Osteoblast (primary cell): ENCODE measurements around the gene RNF138. TPM values are rescaled to one million over a fixed set of nuclear protein-coding genes. Genes with fewer than 3 reads are reported as not detected.

Experiments
- DNase-seq: peaks from one replicate; pipeline ENCODE4 v3.0.0; 2011; ENCODE audit warnings: low spot score, mixed read lengths; ENCODE audit not compliant: insufficient read length; ENCODE audit errors: missing footprints
- H2AFZ ChIP-seq: 2 replicates; pipeline ENCODE4 v1.6.0; 2011; ENCODE audit warnings: mild to moderate bottlenecking, low read length
- H3K27ac ChIP-seq: 2 replicates; pipeline ENCODE4 v1.5.1; 2011; ENCODE audit warnings: mild to moderate bottlenecking, low read depth, low read length, moderate library complexity
- H3K27me3 ChIP-seq: 2 replicates; pipeline ENCODE4 v1.6.0; 2012; ENCODE audit warnings: mild to moderate bottlenecking, control low read depth, inconsistent platforms, low read length, moderate library complexity; ENCODE audit not compliant: insufficient read depth
- H3K36me3 ChIP-seq: 2 replicates; pipeline ENCODE4 v1.5.1; 2011; ENCODE audit warnings: mild to moderate bottlenecking, low read length, control low read depth, moderate library complexity; ENCODE audit not compliant: insufficient read depth
- H3K4me1 ChIP-seq: 2 replicates; pipeline ENCODE4 v1.5.1; 2011; ENCODE audit warnings: mild to moderate bottlenecking, low read length, control low read depth, moderate library complexity; ENCODE audit not compliant: insufficient read depth
- H3K4me2 ChIP-seq: 2 replicates; pipeline ENCODE4 v1.6.0; 2011; ENCODE audit warnings: mild to moderate bottlenecking, low read length; ENCODE audit not compliant: insufficient read depth
- H3K4me3 ChIP-seq: fragments of 200-600 bp; sonication (generic); 3 replicates; pipeline ENCODE4 v1.5.1; 2012; ENCODE audit warnings: mild to moderate bottlenecking, low read length, inconsistent platforms; ENCODE audit not compliant: insufficient read depth
- H3K79me2 ChIP-seq: 2 replicates; pipeline ENCODE4 v1.6.0; 2012; ENCODE audit warnings: mild to moderate bottlenecking, low read length, control low read depth, inconsistent platforms; ENCODE audit not compliant: insufficient read depth
- H3K9me3 ChIP-seq: 2 replicates; pipeline ENCODE4 v1.5.1; 2011; ENCODE audit warnings: low read depth, low read length, control low read depth
- H4K20me1 ChIP-seq: 2 replicates; pipeline ENCODE4 v1.6.0; 2012; ENCODE audit warnings: mild to moderate bottlenecking, low read length, control low read depth; ENCODE audit not compliant: insufficient read depth
- total RNA-seq: library from RNA; depleted of rRNA; stranded (reverse); fragments of >200 nt; gene quantifications from 2 replicates; pipeline ENCODE4 v1.2.3, GENCODE V29; 2012
- TF ChIP-seq, protein P1 (sequence below): IDR thresholded peaks from 2 replicates; pipeline ENCODE4 v1.5.1; 2011; ENCODE audit warnings: mild to moderate bottlenecking, low read depth, low read length, moderate library complexity; ENCODE audit errors: extremely low read depth

Gene RNF138
- total RNA-seq, 1 donor, result 21.4 TPM

DNA sequence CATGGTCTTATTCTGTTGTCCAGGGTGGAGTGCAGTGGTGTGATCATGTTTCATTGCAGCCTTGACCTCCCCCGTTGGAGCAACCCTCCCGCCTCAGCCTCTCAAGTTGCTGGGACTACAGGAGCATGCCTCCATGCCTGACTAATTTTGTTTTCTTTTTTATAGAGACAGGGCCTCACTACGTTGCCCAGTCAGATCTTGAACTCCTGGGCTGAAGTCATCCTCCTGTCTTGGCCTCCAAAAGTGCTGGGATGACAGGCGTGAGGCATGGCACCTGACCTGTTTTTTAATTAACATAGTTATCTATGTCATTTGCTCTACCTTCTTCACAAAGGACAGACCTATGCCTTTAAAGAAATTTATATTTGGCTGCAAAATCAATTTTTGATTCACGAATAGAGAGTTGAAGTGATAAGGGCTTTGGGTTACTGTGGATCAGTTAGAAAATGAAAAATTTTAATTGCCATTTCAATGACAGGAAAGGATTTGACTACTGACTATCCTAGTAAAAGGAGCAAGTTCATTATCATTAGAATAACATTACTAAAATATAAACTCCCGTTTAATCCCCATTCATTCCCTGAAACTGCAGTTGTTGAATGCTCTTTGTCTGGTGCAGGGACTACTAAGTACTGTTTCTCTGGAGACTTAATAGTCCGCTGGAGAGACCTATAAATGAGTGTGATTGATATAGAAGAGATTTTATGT, 3.7 kb downstream of the RNF138 start:
- Histone ChIP-seq H3K4me1 (peaks cover 11% of the 10 kb centered on the region), H3K79me2 (peaks cover 69% of the 10 kb centered on the region), H3K36me3 (peaks cover 5% of the 10 kb centered on the region), H3K4me3 (no peak overlapping the region), H4K20me1 (peaks cover 27% of the 10 kb centered on the region), H3K4me2 (no peak overlapping the region), H2AFZ (no peak overlapping the region), H3K27me3 (no peaks in the 10 kb centered on the region), H3K9me3 (no peaks in the 10 kb centered on the region), H3K27ac (no peak overlapping the region)
- DNase-seq, result no peak
- TF ChIP-seq, protein P1, sequence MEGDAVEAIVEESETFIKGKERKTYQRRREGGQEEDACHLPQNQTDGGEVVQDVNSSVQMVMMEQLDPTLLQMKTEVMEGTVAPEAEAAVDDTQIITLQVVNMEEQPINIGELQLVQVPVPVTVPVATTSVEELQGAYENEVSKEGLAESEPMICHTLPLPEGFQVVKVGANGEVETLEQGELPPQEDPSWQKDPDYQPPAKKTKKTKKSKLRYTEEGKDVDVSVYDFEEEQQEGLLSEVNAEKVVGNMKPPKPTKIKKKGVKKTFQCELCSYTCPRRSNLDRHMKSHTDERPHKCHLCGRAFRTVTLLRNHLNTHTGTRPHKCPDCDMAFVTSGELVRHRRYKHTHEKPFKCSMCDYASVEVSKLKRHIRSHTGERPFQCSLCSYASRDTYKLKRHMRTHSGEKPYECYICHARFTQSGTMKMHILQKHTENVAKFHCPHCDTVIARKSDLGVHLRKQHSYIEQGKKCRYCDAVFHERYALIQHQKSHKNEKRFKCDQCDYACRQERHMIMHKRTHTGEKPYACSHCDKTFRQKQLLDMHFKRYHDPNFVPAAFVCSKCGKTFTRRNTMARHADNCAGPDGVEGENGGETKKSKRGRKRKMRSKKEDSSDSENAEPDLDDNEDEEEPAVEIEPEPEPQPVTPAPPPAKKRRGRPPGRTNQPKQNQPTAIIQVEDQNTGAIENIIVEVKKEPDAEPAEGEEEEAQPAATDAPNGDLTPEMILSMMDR, result no peak

DNA sequence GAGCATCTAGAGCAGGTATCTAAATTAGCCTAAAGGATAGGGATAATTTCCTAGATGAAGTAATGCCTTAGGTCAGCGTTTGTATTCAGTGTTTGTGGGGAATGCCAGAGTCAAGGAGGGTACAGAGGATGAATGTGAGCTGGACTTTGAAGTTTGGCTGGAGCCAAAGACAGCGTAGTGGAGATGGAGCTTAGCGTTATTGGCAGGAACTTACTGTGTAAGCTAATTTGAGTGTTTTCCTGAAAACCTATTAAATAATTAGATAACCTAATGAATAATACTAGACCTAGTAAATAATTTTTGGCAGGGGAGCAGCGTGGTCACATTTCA, 4.2 kb downstream of the RNF138 start:
- H3K4me1 ChIP-seq, result peaks cover 11% of the 10 kb centered on the region
- no peak overlapping the region for H3K27ac ChIP-seq
- no peaks in the 10 kb centered on the region for H3K9me3 ChIP-seq
- no peak for DNase-seq
- H2AFZ ChIP-seq, result no peak overlapping the region
- TF ChIP-seq, protein P1, result no peak
- no peak overlapping the region for H3K4me2 ChIP-seq
- peaks cover 5% of the 10 kb centered on the region for H3K36me3 ChIP-seq
- H4K20me1 ChIP-seq, result peaks cover 29% of the 10 kb centered on the region
- no peak overlapping the region for H3K4me3 ChIP-seq
- H3K27me3 ChIP-seq, result no peaks in the 10 kb centered on the region
- peaks cover 74% of the 10 kb centered on the region for H3K79me2 ChIP-seq

GRCh38 chr18:32096946-32097345, 5.3 kb downstream of the RNF138 start:
- peak overlapping the region; percentile 17 for H3K27ac ChIP-seq
- peaks cover 7% of the 10 kb centered on the region for H3K4me1 ChIP-seq
- peaks cover 5% of the 10 kb centered on the region for H3K36me3 ChIP-seq

GRCh38 chr18:32104516-32104915, 12.8 kb downstream of the RNF138 start:
- TF ChIP-seq, protein P1, result no peak
- H2AFZ ChIP-seq, result no peak overlapping the region
- H4K20me1 ChIP-seq, result peaks cover 8% of the 10 kb centered on the region
- H3K27ac ChIP-seq, result no peak overlapping the region
- H3K27me3 ChIP-seq, result no peaks in the 10 kb centered on the region
- no peak overlapping the region for H3K4me2 ChIP-seq
- no peaks in the 10 kb centered on the region for H3K9me3 ChIP-seq
- H3K36me3 ChIP-seq, result no peaks in the 10 kb centered on the region
- H3K4me1 ChIP-seq, result no peaks in the 10 kb centered on the region
- peaks cover 75% of the 10 kb centered on the region for H3K79me2 ChIP-seq
- no peak overlapping the region for H3K4me3 ChIP-seq
- no peak for DNase-seq

More at GRCh38 chr18:32096946-32097345, 5.3 kb downstream of the RNF138 start:
- peak; percentile 35 for DNase-seq
- Histone ChIP-seq H2AFZ (no peak overlapping the region), H3K4me3 (no peak overlapping the region), H3K9me3 (no peaks in the 10 kb centered on the region), H3K79me2 (peaks cover 83% of the 10 kb centered on the region), H4K20me1 (peaks cover 31% of the 10 kb centered on the region), H3K27me3 (no peaks in the 10 kb centered on the region), H3K4me2 (no peak overlapping the region)
- TF ChIP-seq, protein P1, result no peak
